KG1 (cell line): ENCODE results near the gene NXN.
A peak's percentile ranks its signal among the peaks of the same experiment; 100 is the strongest.
"Not testable (repeated sequence)": the region's sequence is repeated elsewhere in the genome, so short reads cannot be mapped to it uniquely, and the experiment has no call there.

Source experiments
- DNase-seq: peaks from one replicate; lab custom pipeline; 2025; lab: John Stamatoyannopoulos, UW

The NXN gene

GRCh38 chr17:800446-801242 lies 178.9 kb downstream of the NXN start:
- no peak for DNase-seq

GRCh38 chr17:799261-799660 lies 180.3 kb downstream of the NXN start:
- no peak for DNase-seq

- DNase-seq, result no peak
Observed at GRCh38 chr17:798246-798645, 181.3 kb downstream of the NXN start.

GRCh38 chr17:797236-797840 lies 182.2 kb downstream of the NXN start:
- DNase-seq, result no peak

- DNase-seq, result no peak
Observed at GRCh38 chr17:796609-797008, 183.0 kb downstream of the NXN start.

GRCh38 chr17:795721-796120 lies 183.9 kb downstream of the NXN start:
- no peak for DNase-seq

GRCh38 chr17:795276-795675 lies 184.3 kb downstream of the NXN start:
- no peak for DNase-seq

GRCh38 chr17:794876-795275 lies 184.7 kb downstream of the NXN start:
- DNase-seq, result no peak

- DNase-seq, result no peak
Observed at GRCh38 chr17:792277-792676, 187.3 kb downstream of the NXN start.

GRCh38 chr17:791829-792228 lies 187.7 kb downstream of the NXN start:
- DNase-seq, result no peak

GRCh38 chr17:790874-791247 lies 188.7 kb downstream of the NXN start:
- not testable (repeated sequence) for DNase-seq

- DNase-seq, result not testable (repeated sequence)
Observed at GRCh38 chr17:789931-790873, 189.4 kb downstream of the NXN start.

- DNase-seq, result no peak
Observed at GRCh38 chr17:789160-789840, 190.3 kb downstream of the NXN start.

GRCh38 chr17:788551-788950 lies 191.0 kb downstream of the NXN start:
- DNase-seq, result no peak

GRCh38 chr17:787641-788221 lies 191.8 kb downstream of the NXN start:
- no peak for DNase-seq

- DNase-seq, result not testable (repeated sequence)
Observed at GRCh38 chr17:785901-786300, 193.7 kb downstream of the NXN start.

GRCh38 chr17:784143-784542 lies 195.4 kb downstream of the NXN start:
- no peak for DNase-seq

- DNase-seq, result peak; percentile 50
Observed at GRCh38 chr17:781805-782731, 197.5 kb downstream of the NXN start, which contains the start of the genes GLOD4 and MRM3. Gene GLOD4 (minus strand): TSS chr17:782280. CDS start chr17:782255, 25 bp downstream. Gene MRM3 (plus strand): TSS chr17:782353. CDS start chr17:782379, 26 bp downstream.

GRCh38 chr17:778096-778495 lies 201.5 kb downstream of the NXN start:
- DNase-seq, result no peak

- no peak for DNase-seq
Observed at GRCh38 chr17:774313-774584, 205.3 kb downstream of the NXN start.
